Upper lobe of right lung (tissue), 1 donor: ENCODE measurements around the gene ELOVL5. TPM values are rescaled to one million over a fixed set of nuclear protein-coding genes. Genes with fewer than 3 reads are reported as not detected.
"Not testable (repeated sequence)": the region's sequence is repeated elsewhere in the genome, so short reads cannot be mapped to it uniquely, and the experiment has no call there.

Experiments
- ATAC-seq: fragments of 200-7000 bp; cut with Tn5 transposase; one replicate; pipeline ENCODE4 v1.9.1; 2020; ENCODE audit warnings: mild to moderate bottlenecking, moderate library complexity
- DNase-seq: peaks from one replicate; pipeline ENCODE4 v3.0.0-alpha.2; 2020
- H3K27ac ChIP-seq: fragments of 200-600 bp; one replicate; pipeline ENCODE4 v1.8.0; 2022
- H3K27me3 ChIP-seq: fragments of 200-600 bp; one replicate; pipeline ENCODE4 v1.8.0; 2022; ENCODE audit warnings: mild to moderate bottlenecking
- H3K36me3 ChIP-seq: fragments of 200-600 bp; one replicate; pipeline ENCODE4 v1.8.0; 2022
- H3K4me1 ChIP-seq: fragments of 200-600 bp; one replicate; pipeline ENCODE4 v1.8.0; 2022
- H3K4me3 ChIP-seq: fragments of 200-600 bp; one replicate; pipeline ENCODE4 v1.8.0; 2022; ENCODE audit warnings: mild to moderate bottlenecking
- H3K9me3 ChIP-seq: fragments of 200-600 bp; one replicate; pipeline ENCODE4 v1.8.0; 2022
- intact Hi-C: fragments of 100-400 bp; cut with DNase I; formaldehyde crosslinking; loops from one replicate; pipeline ENCODE4 v1.11.0; 2022
- total RNA-seq: library from RNA; stranded (reverse); fragmentation: NEBNext Ultra II Directional; extraction: Animal tissue kit (Norgen Biotek cat#: 25700); gene quantifications from one replicate; pipeline ENCODE4 v1.2.1, GENCODE V29; 2021
- TF ChIP-seq, protein P1 (sequence below): fragments of 200-600 bp; IDR thresholded peaks from one replicate; pipeline ENCODE4 v1.8.0; 2022; ENCODE audit warnings: antibody characterized with exemption
- donor health status: DM: no; HTN: yes; CAD: no; lungs with severe emphysema.

ELOVL5 gene
- total RNA-seq, 1 donor from 2014 or later, result 80.4 TPM

DNA sequence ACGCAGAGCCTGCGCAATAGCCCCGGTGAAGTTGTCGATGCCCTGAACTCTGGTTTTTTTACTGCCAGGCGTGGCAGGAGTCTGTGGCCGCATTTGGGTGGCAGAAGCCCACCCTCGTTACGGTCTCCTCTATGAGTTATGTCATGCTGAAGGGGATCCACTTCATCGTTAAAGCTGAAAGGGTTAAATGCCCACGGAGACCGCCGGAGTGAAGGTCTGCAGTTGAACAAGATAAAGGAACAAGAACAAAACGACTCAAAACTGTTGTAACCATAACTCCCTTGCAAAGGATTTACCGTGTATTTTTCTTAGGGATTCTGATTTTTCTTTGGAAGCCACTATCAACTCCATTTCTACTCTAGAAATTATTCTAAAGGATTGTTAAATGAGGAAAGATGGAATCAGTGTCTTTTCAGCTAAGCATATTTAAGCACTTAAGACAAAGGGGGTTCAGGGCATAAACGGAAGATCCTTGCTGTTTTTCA, 501 bp upstream of the ELOVL5 start:
- intact Hi-C loops, result no loop called here
- TF ChIP-seq, protein P1, sequence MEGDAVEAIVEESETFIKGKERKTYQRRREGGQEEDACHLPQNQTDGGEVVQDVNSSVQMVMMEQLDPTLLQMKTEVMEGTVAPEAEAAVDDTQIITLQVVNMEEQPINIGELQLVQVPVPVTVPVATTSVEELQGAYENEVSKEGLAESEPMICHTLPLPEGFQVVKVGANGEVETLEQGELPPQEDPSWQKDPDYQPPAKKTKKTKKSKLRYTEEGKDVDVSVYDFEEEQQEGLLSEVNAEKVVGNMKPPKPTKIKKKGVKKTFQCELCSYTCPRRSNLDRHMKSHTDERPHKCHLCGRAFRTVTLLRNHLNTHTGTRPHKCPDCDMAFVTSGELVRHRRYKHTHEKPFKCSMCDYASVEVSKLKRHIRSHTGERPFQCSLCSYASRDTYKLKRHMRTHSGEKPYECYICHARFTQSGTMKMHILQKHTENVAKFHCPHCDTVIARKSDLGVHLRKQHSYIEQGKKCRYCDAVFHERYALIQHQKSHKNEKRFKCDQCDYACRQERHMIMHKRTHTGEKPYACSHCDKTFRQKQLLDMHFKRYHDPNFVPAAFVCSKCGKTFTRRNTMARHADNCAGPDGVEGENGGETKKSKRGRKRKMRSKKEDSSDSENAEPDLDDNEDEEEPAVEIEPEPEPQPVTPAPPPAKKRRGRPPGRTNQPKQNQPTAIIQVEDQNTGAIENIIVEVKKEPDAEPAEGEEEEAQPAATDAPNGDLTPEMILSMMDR, result no peak
- no peak for DNase-seq
- peak overlapping the region; percentile 96 for H3K4me3 ChIP-seq
- no peak for ATAC-seq
- H3K27ac ChIP-seq, result peak overlapping the region; percentile 94
- peaks cover 9% of the 10 kb centered on the region for H3K4me1 ChIP-seq
- no peaks in the 10 kb centered on the region for H3K36me3 ChIP-seq
- H3K27me3 ChIP-seq, result no peaks in the 10 kb centered on the region
- no peaks in the 10 kb centered on the region for H3K9me3 ChIP-seq

DNA sequence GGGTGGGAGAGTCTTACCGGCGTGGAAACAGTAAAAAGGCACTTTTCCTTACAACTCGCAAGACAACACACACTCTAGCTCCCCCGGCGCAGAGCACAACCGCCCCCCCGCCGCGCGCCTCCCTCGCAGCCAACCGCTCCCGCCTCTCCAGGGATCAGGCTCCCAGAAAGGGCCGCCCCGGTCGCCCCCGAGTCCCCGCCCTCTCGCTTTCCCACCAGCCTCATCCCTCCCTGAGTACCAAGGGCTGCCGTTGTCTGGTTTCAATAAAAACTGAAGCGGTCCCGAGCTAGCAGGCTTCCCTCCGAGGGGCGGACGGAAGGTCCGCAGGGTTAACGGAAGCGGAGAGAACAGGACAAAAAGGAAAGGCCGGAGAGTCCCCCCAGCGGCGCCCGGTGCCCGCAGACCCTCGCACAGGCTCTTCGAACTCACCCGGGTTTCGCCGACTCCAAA, 804 bp downstream of the ELOVL5 start:
- H3K4me3 ChIP-seq, result peak overlapping the region; percentile 96
- DNase-seq, result peak; percentile 86
- intact Hi-C loops, result no loop called here
- peaks cover 9% of the 10 kb centered on the region for H3K4me1 ChIP-seq
- TF ChIP-seq, protein P1, result no peak
- ATAC-seq, result peak; percentile 76
- no peaks in the 10 kb centered on the region for H3K36me3 ChIP-seq
- H3K27me3 ChIP-seq, result no peaks in the 10 kb centered on the region
- H3K9me3 ChIP-seq, result no peaks in the 10 kb centered on the region
- peak overlapping the region; percentile 94 for H3K27ac ChIP-seq

DNA sequence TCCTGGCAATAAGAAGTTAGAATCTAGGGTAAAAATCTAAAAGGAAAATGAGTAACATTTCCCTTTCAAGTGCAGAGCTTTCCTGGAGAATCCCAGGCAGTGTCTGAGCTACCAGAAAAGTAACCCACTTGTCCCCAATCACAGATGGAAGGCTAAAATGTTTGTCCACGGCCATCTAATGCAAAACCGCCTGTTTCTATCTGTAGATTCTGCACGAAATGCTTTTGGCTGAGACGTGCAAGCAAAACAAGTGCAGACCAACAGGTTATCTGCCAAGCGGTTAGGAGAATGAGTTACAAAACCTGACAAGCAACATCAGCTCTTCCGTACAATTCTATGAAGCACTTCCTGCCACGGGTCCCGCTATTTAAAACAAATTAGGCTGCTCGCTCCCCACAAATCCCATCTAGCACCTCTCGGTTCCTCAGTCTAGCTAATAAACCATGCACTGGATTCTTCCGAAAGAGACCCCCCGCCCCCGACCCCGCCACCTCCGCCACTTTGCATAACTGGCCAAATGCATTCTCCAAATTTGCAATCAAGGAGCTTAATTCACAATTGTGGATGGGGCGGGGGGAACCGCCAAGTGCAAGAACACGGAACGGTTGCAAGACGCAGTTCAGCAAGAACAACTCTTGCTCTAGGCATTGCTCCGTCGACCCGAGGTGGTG, 1.4 kb downstream of the ELOVL5 start:
- ATAC-seq (no peak), DNase-seq (no peak)
- no peaks in the 10 kb centered on the region for H3K36me3 ChIP-seq
- TF ChIP-seq, protein P1, result no peak
- no peaks in the 10 kb centered on the region for H3K27me3 ChIP-seq
- peak overlapping the region; percentile 94 for H3K27ac ChIP-seq
- no peaks in the 10 kb centered on the region for H3K9me3 ChIP-seq
- H3K4me3 ChIP-seq, result peak overlapping the region; percentile 96
- H3K4me1 ChIP-seq, result peaks cover 10% of the 10 kb centered on the region
- intact Hi-C loops, result no loop called here

DNA sequence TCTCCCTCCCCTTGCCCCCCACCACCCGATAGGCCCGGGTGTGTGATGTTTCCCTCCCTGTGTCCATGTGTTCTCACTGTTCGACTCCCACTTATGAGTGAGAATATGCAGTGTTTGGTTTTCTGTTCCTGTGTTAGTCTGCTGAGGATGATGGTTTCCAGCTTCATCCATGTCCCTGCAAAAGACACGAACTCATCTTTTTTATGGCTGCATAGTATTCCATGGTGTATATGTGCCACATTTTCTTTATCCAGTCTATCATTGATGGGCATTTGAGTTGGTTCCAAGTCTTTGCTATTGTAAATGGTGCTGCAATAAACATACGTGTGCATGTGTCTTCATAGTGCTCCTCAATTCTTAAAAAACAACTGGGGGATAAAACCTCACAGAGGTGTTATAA, 2.7 kb downstream of the ELOVL5 start:
- ATAC-seq, H3K4me3 ChIP-seq, intact Hi-C loops, H3K27ac ChIP-seq, H3K36me3 ChIP-seq, H3K9me3 ChIP-seq, H3K27me3 ChIP-seq, DNase-seq: not testable (repeated sequence)
- H3K4me1 ChIP-seq, result peaks cover 18% of the 10 kb centered on the region

DNA sequence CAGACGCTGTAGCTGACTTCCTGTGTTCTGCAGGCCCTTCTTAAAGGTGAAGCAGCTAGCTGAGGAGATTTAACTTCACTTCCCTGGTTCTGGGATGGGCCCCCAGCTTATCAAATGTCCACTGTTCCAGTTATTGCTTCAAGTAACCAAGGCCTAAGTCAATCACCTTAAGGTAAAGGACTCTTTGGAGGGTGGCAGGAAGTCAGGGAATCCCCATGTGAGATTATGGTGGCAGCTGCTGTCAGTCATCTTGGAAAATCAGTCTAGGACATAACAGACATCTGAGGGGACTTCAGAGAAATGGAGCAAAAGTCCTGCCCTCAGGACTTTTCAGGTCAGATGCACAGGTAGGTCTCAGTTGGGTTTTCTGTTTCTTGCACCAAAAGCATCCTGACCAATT, 3.8 kb downstream of the ELOVL5 start:
- H3K9me3 ChIP-seq, result no peaks in the 10 kb centered on the region
- no peak overlapping the region for H3K27ac ChIP-seq
- peaks cover 18% of the 10 kb centered on the region for H3K4me1 ChIP-seq
- no peaks in the 10 kb centered on the region for H3K27me3 ChIP-seq
- ATAC-seq (no peak), DNase-seq (no peak)
- H3K36me3 ChIP-seq, result no peaks in the 10 kb centered on the region
- intact Hi-C loops, result no loop called here
- no peak overlapping the region for H3K4me3 ChIP-seq
- TF ChIP-seq, protein P1, result no peak

DNA sequence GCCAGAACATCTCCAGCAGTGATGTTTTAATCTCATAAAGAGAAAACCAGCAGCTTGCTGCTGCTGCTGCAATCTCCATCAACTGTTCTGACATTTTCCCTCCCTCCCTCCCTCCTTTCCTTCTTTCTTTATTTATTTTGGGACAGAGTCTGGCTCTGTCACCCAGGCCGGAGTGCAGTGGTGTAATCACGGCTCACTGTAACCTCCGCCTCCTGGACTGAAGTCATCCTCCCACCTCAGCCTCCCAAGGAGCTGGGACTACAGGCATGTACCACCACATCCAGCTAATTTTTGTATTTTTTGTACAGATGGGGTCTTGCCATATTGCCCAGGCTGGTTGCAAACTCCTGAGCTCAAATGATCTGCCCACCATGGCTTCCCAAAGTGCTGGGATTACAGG, 5.7 kb downstream of the ELOVL5 start:
- H3K4me3 ChIP-seq, result no peak overlapping the region
- no peak overlapping the region for H3K27ac ChIP-seq
- intact Hi-C loops, result no loop called here
- H3K4me1 ChIP-seq, result peaks cover 18% of the 10 kb centered on the region
- TF ChIP-seq, protein P1, result no peak
- ATAC-seq, result no peak
- DNase-seq, result no peak
- H3K9me3 ChIP-seq, result no peaks in the 10 kb centered on the region
- no peaks in the 10 kb centered on the region for H3K36me3 ChIP-seq
- no peaks in the 10 kb centered on the region for H3K27me3 ChIP-seq
